H9 (cell line): ENCODE measurements around the gene SCNN1G. TPM values are rescaled to one million over a fixed set of nuclear protein-coding genes. Genes with fewer than 3 reads are reported as not detected.

ENCODE experiments used
- DNase-seq: peaks from one replicate; pipeline ENCODE4 v3.0.0-alpha.2; 2017
- H2AFZ ChIP-seq: one replicate; pipeline ENCODE4 v1.6.1; 2013; ENCODE audit warnings: mild to moderate bottlenecking, low read length, control low read depth, moderate library complexity
- H2AK5ac ChIP-seq: 2 replicates; pipeline ENCODE4 v1.6.1; 2013; ENCODE audit warnings: low read length, control low read depth, mixed read lengths; ENCODE audit not compliant: insufficient read length
- H2BK120ac ChIP-seq: one replicate; pipeline ENCODE4 v1.6.1; 2013; ENCODE audit warnings: low read depth, mild to moderate bottlenecking, low read length, control low read depth, inconsistent platforms; ENCODE audit not compliant: poor library complexity, severe bottlenecking
- H2BK12ac ChIP-seq: 2 replicates; pipeline ENCODE4 v1.6.1; 2013; ENCODE audit warnings: low read length, control low read depth, mixed read lengths, low read depth; ENCODE audit not compliant: insufficient read length
- H2BK15ac ChIP-seq: 2 replicates; pipeline ENCODE4 v1.6.1; 2013; ENCODE audit warnings: low read depth, low read length, control low read depth
- H2BK20ac ChIP-seq: one replicate; pipeline ENCODE4 v1.6.1; 2013; ENCODE audit warnings: low read depth, mild to moderate bottlenecking, low read length, control low read depth, inconsistent platforms; ENCODE audit not compliant: poor library complexity, severe bottlenecking
- H2BK5ac ChIP-seq: 2 replicates; pipeline ENCODE4 v1.6.1; 2013; ENCODE audit warnings: low read length, control low read depth, mixed read lengths; ENCODE audit not compliant: insufficient read length
- H3K14ac ChIP-seq: 2 replicates; pipeline ENCODE4 v1.6.1; 2013; ENCODE audit warnings: low read length, control low read depth; ENCODE audit not compliant: insufficient read depth
- H3K18ac ChIP-seq: 2 replicates; pipeline ENCODE4 v1.6.1; 2013; ENCODE audit warnings: low read depth, mild to moderate bottlenecking, mixed read lengths, low read length, control low read depth; ENCODE audit not compliant: insufficient read length
- H3K23ac ChIP-seq: 2 replicates; pipeline ENCODE4 v1.6.1; 2013; ENCODE audit warnings: low read length, control low read depth, mixed read lengths, low read depth; ENCODE audit not compliant: insufficient read length
- H3K23me2 ChIP-seq: 2 replicates; pipeline ENCODE4 v1.6.1; 2013; ENCODE audit warnings: low read depth, mild to moderate bottlenecking, mixed read lengths, low read length, control low read depth; ENCODE audit not compliant: insufficient read length, poor library complexity, severe bottlenecking
- H3K27ac ChIP-seq: 2 replicates; pipeline ENCODE4 v1.5.1; 2013; ENCODE audit warnings: low read length, control low read depth, mixed read lengths, low read depth; ENCODE audit not compliant: insufficient read length
- H3K27me3 ChIP-seq: 2 replicates; pipeline ENCODE4 v1.6.1; 2013; ENCODE audit warnings: low read length, control low read depth, inconsistent platforms; ENCODE audit not compliant: insufficient read depth
- H3K4ac ChIP-seq: 2 replicates; pipeline ENCODE4 v1.6.1; 2013; ENCODE audit warnings: low read depth, mild to moderate bottlenecking, control low read depth, inconsistent platforms, low read length, moderate library complexity
- H3K4me1 ChIP-seq: 2 replicates; pipeline ENCODE4 v1.6.1; 2013; ENCODE audit warnings: low read length, control low read depth, inconsistent platforms; ENCODE audit not compliant: insufficient read depth
- H3K4me2 ChIP-seq: 2 replicates; pipeline ENCODE4 v1.6.1; 2013; ENCODE audit warnings: low read length, control low read depth, mixed read lengths; ENCODE audit not compliant: insufficient read length, insufficient read depth
- H3K56ac ChIP-seq: 2 replicates; pipeline ENCODE4 v1.6.1; 2013; ENCODE audit warnings: low read depth, mild to moderate bottlenecking, mixed read lengths, low read length, control low read depth; ENCODE audit not compliant: insufficient read length
- H3K79me1 ChIP-seq: 2 replicates; pipeline ENCODE4 v1.6.1; 2013; ENCODE audit warnings: low read depth, mild to moderate bottlenecking, moderate library complexity, low read length, control low read depth, inconsistent platforms; ENCODE audit not compliant: insufficient read depth, poor library complexity, severe bottlenecking
- H3K79me2 ChIP-seq: 2 replicates; pipeline ENCODE4 v1.6.1; 2013; ENCODE audit warnings: low read length, control low read depth, inconsistent platforms; ENCODE audit not compliant: insufficient read depth
- H3K9ac ChIP-seq: 2 replicates; pipeline ENCODE4 v1.6.1; 2013; ENCODE audit warnings: low read length, control low read depth, mixed read lengths; ENCODE audit not compliant: insufficient read length; ENCODE audit errors: extremely low read depth
- H3K9me3 ChIP-seq: one replicate; pipeline ENCODE4 v1.6.1; 2013; ENCODE audit warnings: low read depth, low read length, inconsistent platforms; ENCODE audit not compliant: control insufficient read depth
- H3T11ph ChIP-seq: one replicate; pipeline ENCODE4 v1.6.1; 2013; ENCODE audit warnings: mild to moderate bottlenecking, low read length, control low read depth, inconsistent platforms
- H4K20me1 ChIP-seq: one replicate; pipeline ENCODE4 v1.6.1; 2013; ENCODE audit not compliant: control insufficient read depth, insufficient read length, insufficient read depth
- H4K5ac ChIP-seq: 2 replicates; pipeline ENCODE4 v1.6.1; 2013; ENCODE audit warnings: low read depth, mild to moderate bottlenecking, mixed read lengths, low read length, control low read depth; ENCODE audit not compliant: insufficient read length
- H4K8ac ChIP-seq: replicated peaks from 2 replicates; pipeline ENCODE4 v1.6.1; 2013; ENCODE audit warnings: low read length, control low read depth, mixed read lengths, low read depth; ENCODE audit not compliant: insufficient read length
- H4K91ac ChIP-seq: 2 replicates; pipeline ENCODE4 v1.6.1; 2013; ENCODE audit warnings: low read depth, mild to moderate bottlenecking, moderate library complexity, mixed read lengths, low read length, control low read depth; ENCODE audit not compliant: insufficient read length
- H3K27ac Mint-ChIP-seq, 3 experiments: 2 replicates in 2 of 3; 3 replicates in 1 of 3; pipeline ENCODE4 v1.8.0; 2020 to 2021; ENCODE audit warnings: mixed read lengths in 3 of 3, mild to moderate bottlenecking in 1 of 3, moderate library complexity in 1 of 3
- H3K27me3 Mint-ChIP-seq: 2 replicates; pipeline ENCODE4 v1.8.0; 2021; ENCODE audit warnings: low read depth, mild to moderate bottlenecking, moderate library complexity, mixed read lengths
- H3K36me3 Mint-ChIP-seq, 3 experiments: 2 replicates in 2 of 3; 3 replicates in 1 of 3; pipeline ENCODE4 v1.8.0; 2020 to 2021; ENCODE audit warnings: low read depth in 3 of 3, mixed read lengths in 3 of 3; ENCODE audit not compliant: insufficient read depth in 1 of 3
- H3K4me1 Mint-ChIP-seq, 2 experiments: 2 replicates each; pipeline ENCODE4 v1.8.0; 2020; ENCODE audit warnings: mixed read lengths in 2 of 2
- H3K4me3 Mint-ChIP-seq, 2 experiments: 2 replicates in 1 of 2; 3 replicates in 1 of 2; pipeline ENCODE4 v1.8.0; 2020 to 2021; ENCODE audit warnings: mild to moderate bottlenecking in 2 of 2, mixed read lengths in 2 of 2, moderate library complexity in 1 of 2
- H3K9me3 Mint-ChIP-seq, 2 experiments: 2 replicates in 1 of 2; 3 replicates in 1 of 2; pipeline ENCODE4 v1.8.0; 2020; ENCODE audit warnings: mild to moderate bottlenecking in 2 of 2, mixed read lengths in 2 of 2, moderate library complexity in 1 of 2
- CTCF ChIP-seq: fragments of 200-600 bp; sonication (generic); conservative IDR thresholded peaks from 3 replicates; pipeline ENCODE4 v1.8.0; 2021; ENCODE audit warnings: antibody characterized with exemption, mild to moderate bottlenecking
- WGBS: extraction: QIAGEN DNeasy Blood & Tissue Kit; methylation state at CpG from one replicate; pipeline ENCODE4 v1.1.7; 2013; ENCODE audit warnings: missing lambda C conversion rate, low lambda C conversion rate, mixed read lengths; ENCODE audit not compliant: insufficient read length; ENCODE audit errors: extremely low coverage; 5-methylcytosine and 5-hydroxymethylcytosine counted together
- total RNA-seq: library from RNA; stranded (reverse); gene quantifications from 2 replicates; pipeline ENCODE4 v1.2.1, GENCODE V29; 2021

SCNN1G gene
- total RNA-seq, 1 experiment from 2014 or later, result 0.74 TPM

DNA sequence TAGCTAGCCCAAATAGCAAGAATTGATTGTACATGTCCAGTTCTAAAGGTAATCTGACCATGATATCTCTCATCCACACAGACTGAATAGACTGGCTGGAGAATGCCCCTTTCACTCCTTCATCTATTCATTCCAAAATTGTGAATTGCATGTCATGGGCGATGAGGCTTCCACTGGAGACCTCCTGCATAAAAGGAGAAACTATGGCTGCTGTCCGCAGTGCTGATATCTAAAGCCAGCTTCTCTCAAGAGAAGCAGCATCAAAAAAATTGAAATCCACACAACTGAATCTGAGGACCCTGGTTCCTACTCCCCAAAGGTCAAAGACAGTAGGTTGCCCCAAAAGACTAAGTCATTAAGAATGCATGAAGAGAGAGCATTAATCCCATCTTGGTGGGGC lies 7.9 kb upstream of the SCNN1G start:
- H4K91ac ChIP-seq, result no peak overlapping the region
- WGBS, result no CpG with 5 or more reads among the region's 2 CpGs
- no peak overlapping the region for H4K8ac ChIP-seq
- no peak overlapping the region for H3K56ac ChIP-seq
- no peak overlapping the region for H3K9ac ChIP-seq
- H3K27me3 ChIP-seq, result no peaks in the 10 kb centered on the region
- H3K14ac ChIP-seq, result no peak overlapping the region
- H3K9me3 Mint-ChIP-seq, result no peaks in the 10 kb centered on the region; a peak in 1 of 5 replicates
- peaks cover 6% of the 10 kb centered on the region; the same call in 1 of the 2 replicates for H3K27me3 Mint-ChIP-seq
- H3K79me2 ChIP-seq, result no peaks in the 10 kb centered on the region
- H2BK15ac ChIP-seq, result no peak overlapping the region
- H2BK12ac ChIP-seq, result no peak overlapping the region
- no peak overlapping the region for H3K4ac ChIP-seq
- H3T11ph ChIP-seq, result no peak overlapping the region
- no peak overlapping the region for H2AK5ac ChIP-seq
- no peak overlapping the region for H2BK5ac ChIP-seq
- no peak overlapping the region for H3K23ac ChIP-seq
- no peak overlapping the region for H3K18ac ChIP-seq
- H3K4me1 Mint-ChIP-seq, result peaks cover 7 to 11% of the 10 kb centered on the region in 2 experiments
- no peaks in the 10 kb centered on the region for H3K36me3 Mint-ChIP-seq
- H3K23me2 ChIP-seq, result no peaks in the 10 kb centered on the region
- H2BK20ac ChIP-seq, result no peak overlapping the region
- no peak overlapping the region for H4K5ac ChIP-seq
- no peak overlapping the region for H3K27ac Mint-ChIP-seq
- no peak overlapping the region for H2BK120ac ChIP-seq
- H3K4me1 ChIP-seq, result no peaks in the 10 kb centered on the region
- H2AFZ ChIP-seq, result no peak overlapping the region
- DNase-seq, result no peak
- H3K27ac ChIP-seq, result no peak overlapping the region
- no peaks in the 10 kb centered on the region for H3K79me1 ChIP-seq
- no peak overlapping the region for H3K4me2 ChIP-seq
- no peaks in the 10 kb centered on the region for H3K9me3 ChIP-seq
- no peak overlapping the region for H3K4me3 Mint-ChIP-seq
- TF ChIP-seq CTCF, result no peak
- H4K20me1 ChIP-seq, result no peaks in the 10 kb centered on the region
